Measurements from ENCODE around the gene KLRF1.

Gene KLRF1, protein sequence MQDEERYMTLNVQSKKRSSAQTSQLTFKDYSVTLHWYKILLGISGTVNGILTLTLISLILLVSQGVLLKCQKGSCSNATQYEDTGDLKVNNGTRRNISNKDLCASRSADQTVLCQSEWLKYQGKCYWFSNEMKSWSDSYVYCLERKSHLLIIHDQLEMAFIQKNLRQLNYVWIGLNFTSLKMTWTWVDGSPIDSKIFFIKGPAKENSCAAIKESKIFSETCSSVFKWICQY

DNA sequence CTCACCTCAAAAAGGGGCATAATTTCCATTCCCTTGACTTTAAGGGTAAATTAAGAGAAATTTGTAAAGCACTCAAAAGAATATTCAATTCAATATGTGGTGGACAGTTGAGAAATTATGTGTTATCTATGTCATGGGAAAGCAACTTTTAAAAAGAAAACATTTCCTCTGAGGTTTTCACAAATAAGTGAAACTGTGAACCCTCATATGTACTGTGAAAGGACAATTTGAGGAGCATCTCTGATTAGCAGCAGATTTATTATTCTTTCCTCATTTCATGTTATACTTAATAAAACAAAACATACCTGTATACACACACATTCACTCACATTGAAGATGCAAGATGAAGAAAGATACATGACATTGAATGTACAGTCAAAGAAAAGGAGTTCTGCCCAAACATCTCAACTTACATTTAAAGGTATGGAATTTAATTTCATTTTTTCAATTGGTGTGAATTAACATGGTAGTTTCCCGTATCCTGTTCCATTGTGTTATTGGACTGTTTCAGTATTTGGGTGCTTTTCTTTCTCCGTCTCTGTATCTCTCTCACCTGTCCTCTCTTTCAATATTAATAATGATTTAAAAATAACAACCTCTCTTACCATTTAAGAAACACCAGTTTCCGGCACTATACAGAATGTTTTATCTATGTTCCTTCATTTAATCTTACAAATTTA is at the start of gene KLRF1:
KLRF1 (plus strand) TSS at position 273 of the 680 bp plus-strand sequence; CDS start at position 337, 64 bp downstream.
- no peak for DNase-seq

DNA sequence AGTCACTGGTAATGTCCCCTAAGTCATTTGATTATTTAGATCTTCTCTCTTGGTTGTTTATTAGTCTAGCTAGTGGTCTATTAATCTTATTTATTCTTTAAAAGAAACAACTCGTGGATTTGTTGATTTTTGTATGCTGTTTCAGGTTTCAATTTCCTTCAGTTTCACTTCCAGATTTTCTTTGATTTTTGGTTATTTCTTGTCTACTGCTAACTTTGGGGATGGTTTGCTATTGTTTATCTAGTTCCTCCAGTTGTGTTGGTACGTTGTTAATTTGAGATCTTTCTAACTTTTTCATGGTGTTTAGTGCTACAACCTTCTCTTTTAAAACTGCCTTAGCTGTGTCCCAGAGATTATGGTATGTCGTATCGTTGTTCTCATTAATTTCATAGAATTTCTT is 48.1 kb upstream of the KLRF1 start:
- no peak for DNase-seq

DNA sequence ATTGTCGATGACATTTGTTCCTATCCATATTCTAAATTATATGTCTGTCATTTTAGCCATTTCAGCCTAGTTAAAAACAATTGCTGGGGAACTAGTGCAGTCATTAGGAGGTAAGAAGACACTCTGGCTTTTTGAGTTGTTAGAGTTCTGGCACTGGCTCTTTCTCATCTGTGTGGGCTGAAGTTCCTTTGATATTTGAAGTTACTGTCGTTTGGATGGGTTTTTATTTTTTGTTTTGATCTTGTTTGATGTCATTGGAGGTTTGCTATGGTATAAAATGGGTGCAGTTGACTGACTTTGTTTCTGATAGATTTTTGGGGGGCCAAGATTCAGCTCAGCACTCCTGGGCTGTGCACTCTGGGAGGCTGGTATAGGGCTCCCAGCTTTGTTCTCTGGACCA is 45.9 kb upstream of the KLRF1 start:
- no peak for DNase-seq

DNA sequence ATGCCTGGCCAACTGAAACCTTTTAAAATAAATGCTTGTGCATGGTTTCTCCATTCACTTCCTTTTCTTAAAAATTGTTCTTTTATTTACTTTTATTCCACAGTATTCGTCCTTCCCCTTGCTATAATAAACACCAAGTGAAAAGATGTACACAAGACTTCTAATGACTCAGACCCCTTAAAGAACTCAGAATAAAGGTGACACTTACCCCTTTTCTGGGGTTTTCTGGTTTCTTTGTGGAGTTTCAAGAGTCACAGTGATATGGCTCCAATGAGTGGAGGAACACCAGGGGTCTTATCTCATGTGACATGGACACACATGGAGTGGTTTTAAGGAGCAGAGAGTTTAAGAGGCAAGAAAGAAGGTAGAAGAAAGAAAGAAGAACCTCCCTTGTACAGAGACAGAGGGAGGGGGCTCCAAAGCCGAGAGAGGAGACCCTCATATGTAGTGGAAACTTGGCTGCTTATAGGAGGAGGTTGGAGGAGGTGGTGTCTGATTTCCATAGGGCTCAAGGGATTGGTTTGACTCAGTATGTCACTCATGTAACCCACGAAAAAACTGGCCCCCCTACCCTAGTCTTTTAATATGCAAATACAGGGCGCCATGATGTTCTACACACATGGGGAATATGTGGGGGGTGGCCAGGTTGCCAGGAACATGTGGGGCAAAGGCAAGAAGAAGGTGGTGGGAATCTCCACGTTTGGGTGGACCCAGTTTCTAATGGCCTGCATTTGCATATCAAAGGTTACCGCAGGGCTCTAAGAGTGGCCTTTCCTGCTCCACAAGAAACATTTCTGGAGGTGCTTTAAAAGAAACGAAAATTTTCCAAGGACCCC is 44.5 kb upstream of the KLRF1 start:
- no peak for DNase-seq

DNA sequence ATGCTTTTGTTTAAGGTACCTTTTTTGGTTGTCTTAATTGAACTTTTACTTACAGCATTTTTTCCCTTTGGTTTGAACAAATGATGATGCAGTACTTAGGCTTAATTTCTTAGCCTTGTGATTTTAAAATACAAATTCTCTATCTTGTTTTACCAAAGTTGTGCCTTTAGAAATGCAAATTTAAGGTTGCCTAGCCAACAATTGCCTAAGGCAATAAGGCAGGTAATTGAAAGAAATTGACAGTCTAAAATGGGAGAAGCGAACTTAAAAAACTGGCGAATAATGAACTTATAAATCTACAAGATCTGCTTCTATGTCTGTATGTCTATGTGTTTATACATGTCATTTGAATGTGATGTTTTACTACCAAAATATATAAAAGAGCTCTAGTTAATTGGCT is 43.0 kb upstream of the KLRF1 start:
- no peak for DNase-seq

DNA sequence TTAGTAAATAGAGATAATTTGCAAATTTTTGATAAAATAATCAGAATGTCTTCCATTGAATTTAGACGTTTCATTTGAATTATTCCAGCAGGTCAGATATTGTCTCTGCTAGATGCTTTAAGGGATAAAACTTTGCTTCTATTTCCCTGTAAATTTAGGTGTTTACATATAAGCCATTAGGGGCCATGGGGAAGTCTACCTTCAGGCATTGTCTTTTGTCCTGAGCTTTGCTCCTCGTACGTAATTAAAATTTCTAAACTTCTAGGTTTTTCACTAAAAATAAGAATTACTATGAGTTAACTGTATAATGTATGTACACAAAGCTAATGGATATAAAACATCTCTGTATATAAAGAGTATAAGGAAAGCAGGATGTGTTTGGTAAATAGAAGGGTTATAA is 42.5 kb upstream of the KLRF1 start:
- no peak for DNase-seq

DNA sequence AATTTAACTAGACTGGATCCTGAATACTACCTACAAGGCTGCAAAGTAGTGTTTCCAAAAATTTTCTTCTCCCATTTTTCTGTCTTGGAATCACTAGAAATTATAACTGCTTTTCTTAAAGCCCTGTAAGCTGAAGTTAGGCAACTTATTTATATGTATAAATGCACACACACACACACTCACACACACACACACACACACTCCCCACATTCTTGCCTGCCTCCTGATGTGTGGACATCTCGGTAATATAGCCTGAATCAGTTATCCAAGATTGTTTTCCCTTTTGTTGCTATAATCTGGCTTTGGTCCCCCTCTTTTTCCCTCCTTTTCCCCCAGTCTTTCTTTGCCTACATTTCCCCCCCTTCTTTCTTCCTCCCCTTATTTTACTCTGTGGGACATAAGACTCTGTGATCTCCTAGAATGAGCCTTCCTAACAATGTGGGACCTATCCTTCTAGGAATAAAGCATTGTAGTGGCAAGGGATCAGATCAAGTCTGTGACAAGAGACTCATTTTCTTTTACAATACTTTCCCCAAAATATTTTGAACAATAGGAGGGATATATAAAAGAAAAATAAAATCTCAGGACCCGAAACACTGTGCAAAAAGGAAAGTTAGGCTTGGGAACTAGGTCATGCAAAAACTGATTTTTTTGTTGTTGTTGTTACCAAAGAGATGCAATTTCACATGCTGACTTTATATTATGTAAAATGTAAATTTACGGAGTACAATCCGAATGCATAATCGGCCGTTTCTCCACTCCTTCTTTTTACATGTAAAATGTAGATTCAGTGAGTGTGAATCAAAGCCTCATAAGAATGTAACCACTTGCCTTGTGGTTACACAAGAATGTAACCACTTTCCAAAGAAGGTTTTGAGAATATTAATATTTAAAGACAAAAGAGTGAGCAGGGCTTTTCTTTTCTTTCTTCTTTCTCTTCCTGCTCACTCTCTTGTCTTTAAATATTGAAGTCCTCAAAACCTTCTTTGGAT is 40.3 kb upstream of the KLRF1 start:
- DNase-seq: no peak

DNA sequence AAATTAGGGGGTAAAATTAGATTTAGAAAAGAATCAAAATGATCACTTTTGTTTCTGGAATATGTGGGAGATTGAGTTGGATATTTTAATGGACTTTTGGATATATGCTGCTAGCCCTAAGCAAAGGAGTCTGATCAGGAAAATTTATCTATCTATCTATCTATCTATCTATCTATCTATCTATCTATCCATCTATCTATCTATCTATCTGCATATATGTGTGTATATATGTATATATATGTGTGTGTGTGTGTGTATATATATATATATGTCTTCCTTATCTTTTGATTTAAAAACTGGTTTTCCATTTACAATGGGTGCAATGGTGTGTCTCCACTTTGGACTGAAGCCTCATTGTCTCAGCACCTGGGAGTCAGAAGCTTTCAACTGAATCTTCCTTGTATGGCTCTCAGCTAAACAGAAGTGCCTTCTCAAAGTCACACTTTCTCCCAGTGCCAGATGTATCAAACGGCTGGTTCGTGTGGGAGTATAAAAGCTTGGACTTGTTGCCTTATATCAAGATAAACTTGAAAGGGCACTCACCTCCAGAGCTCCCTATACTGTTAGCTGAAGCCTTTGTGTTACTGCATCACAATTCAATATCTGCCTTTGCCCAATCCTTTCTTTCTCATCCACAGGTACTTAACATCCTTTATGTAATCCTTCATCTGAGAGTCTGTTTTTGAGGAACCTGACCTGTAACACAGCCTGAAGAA is 34.9 kb upstream of the KLRF1 start:
- DNase-seq: no peak

DNA sequence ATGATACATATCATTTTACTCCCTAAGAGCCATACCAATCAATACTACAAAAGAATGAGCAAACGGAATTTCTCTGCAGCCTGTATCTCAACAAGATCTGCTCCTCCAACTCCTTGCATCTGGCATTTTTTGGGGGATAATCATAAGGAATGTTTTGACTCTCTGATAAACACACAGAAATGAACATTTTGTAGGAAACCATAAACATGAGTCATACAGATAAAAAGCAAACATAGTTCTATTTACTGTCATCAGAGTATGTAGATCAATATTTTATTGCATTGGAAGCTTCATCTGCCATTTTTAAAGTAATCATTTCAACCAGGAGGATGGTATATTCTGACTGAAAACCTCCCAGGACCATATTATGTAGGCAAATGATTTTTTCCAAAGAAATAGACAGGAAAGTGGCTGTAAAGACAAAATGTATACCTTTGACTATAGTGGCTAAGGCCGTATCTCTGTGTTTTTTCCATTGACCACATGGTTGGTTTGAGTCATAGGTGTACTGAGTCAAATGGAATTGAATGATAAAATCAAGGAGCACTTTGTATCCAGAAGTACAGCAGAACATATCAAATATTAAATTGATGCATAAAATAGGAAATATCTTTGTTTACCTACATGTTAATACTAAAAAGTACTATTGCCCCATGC is 34.2 kb upstream of the KLRF1 start:
- no peak for DNase-seq

DNA sequence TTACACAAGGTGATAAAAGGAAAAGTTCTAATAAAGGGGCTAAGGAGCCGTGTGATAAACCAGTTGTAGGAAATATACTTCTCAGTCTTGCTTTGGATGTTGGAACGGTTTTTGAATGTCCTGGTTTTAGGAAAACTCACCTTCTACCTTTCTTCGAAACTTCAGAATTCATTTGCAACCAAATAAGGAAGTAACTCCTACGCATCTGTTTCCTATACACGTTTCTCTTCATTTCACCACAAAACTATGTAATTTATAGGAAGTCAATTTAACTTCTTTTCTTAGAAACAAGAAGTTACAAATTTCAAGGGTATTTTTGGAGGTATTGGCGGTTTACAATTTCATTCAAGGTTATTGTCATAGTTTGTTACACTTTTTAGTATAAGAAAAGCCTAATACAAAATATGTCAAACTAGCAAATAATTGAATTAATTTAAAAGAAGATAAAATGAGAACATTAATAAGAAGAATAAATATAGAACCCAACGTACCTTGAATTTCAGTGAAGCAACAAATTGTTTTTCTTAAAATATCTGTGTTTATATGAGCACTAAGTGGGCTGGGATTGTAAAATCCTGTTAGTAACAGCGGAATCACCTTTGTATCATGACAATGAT is 33.4 kb upstream of the KLRF1 start:
- DNase-seq: no peak

DNA sequence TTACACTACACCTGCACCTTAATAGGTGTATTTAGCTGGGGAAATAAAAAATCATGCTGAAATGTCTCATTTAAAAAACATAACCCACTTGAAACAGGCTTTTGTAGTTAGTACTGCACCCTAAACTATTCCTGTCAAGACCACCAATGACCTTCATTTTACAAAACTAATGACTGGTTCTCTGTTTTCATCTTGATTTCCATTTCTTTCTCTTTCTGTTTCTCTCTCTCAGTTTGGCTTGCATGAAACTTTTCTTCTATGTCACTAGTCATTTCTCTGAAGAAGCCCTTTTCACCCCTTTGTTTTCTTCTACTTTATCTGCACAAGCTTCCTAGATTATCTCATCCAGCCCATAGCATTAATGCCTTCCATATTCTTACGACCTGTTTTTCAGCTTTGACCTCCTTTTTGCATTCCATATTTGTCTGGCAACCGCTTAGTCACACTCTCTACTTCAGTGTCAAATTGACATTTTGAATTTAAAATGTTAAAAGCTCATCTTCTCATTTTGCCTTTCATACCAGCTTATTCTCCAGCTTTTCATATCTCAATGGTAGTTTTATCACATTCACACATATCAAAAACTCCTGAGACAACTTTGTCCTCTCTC is 32.7 kb upstream of the KLRF1 start:
- no peak for DNase-seq

DNA sequence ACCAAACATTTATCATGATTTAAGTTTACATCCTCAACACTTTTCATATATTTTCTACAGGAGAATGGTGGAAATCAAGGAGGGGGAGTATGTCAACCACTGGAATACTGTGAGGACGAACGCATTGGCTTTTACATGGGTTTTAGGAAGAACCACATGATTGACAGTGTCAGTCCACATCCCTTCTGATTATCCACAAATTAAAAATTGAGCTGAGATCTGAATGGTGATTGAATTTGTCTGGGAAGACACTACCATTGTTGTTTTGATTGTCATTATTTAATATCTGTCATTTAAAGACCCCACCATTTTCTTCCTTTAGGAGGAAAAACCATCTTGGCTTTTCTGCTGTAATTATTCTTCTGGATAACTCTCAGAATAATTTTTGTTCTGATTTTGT is 31.3 kb upstream of the KLRF1 start:
- no peak for DNase-seq

DNA sequence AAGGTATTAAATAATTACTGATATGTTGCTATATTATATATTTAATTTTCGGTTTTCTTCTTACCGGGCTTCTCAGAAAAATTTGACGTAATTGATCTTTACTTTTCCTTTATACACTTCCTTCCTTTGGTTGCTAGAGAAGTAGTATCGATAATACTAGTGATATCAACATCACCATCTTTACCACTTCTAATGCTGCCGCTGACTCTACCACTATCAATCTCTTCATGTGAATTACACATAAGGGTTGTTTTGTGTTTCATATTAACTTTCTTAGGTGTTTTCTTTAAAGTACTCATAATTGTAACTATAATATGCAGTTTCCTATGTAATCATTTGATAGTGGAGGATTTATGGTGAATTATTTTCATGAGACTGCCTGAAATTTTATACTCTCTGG is 30.9 kb upstream of the KLRF1 start:
- no peak for DNase-seq

DNA sequence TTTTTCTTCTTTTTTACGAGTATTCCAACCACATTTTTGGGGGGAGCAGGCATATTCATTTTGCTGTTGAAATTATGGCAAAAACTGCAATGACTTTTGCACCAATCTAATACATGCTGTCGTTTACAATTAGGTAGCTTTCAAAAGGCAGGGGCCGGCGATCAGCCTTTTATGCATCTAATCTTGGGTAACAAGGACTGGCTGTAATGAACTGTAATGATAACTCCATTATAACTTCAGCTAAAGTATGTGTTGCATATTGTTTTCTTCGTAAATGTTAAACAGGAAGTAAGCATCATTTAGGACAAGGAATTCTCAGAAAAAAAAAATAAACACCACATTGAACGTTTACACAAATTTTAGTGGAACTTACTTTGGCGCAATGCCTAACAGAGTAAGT is 30.3 kb upstream of the KLRF1 start:
- DNase-seq: no peak

DNA sequence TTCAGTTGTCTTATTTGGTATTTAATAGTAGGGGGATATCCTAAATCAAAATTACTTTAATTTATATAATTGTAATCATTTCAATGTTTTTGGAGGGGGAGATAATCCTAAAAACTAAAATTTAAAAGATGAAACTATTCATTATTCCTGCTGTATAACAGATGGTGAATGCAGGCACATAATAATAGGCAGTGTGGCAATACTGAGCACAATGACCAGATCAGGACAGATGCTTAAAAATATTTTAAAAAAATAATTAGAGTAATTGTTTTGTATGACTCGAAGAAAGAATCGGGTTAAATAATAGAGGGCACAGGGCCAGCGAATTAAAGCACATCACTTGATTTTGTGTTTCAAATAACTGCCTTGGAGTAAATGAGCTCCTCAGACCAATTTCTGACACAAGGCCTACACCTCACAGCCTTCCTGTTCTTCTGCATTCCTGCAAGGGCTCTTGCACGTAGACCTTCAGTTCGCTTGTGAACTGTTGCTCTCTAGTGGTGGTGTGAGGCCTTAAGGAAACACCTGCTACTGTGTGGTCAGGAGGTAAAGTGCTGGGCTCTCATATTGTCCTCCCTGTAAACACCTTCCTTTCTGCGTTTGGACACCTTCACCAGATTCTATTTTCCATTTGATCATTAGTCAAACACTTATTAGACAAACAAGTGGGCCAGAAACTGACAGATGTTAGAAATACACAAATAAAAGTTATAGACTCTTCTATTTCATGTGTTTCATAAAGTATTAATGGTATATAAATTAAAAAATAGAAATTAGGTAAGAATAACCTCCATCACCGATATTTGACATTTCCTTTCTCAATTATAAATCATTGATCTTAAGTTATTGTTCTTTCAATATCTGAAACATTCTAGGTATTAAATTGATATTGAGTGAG is 29.3 kb upstream of the KLRF1 start:
- DNase-seq: peak; percentile 53 to 67

DNA sequence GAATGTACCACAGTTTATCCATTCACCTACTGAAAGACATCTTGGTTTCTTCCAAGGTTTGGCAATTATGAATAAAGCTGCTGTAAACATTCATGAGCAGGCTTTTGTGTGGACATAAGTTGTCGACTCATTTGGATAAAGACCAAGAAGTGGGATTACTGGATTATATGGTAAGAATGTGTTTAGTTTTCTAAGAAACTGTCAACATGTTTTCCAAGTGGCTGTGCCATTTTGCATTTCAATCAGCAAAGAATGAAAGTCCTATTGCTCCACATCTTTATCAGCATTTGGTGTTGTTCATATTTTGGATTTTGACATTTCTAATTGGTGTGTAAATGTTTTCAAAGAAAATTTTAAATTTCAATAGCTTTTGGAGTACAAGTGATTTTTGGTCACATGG is 27.3 kb upstream of the KLRF1 start:
- no peak for DNase-seq

DNA sequence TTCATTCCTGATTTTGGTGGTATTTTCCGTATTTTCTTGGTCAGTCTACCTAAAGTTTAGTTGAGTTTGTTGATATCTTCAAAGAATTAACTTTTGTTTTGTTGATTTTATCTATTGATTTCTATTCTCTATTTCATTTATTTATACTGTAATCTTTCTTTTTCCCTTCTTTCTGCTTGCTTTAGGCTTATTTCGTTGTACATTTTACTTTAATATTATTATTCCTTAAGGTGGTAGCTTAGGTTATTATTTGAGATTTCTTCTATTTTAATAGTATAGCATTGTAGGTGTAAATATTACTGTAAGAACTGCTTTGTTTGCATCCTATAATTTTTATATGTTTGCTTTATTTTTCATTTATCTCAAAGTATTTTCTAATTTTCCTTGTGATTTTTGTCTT is 21.4 kb upstream of the KLRF1 start:
- no peak for DNase-seq

DNA sequence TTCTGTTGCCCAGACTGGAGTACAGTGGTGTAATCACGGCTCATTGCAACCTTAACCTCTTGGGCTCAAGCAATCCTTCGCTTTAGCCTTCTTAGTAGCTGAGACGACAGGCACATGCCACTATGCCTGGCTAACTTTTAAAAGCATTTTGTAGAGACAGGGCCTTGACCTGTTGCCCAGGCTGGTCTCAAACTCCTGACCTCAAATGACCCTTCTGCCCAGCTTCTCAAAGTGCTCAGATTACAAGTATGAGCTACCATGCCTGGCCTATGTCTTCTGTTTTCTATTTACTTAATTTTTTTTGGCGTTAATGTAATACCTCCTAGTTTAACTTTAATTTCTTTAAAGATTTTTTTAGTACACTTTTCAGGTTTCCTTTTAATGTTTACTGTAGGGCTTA is 20.6 kb upstream of the KLRF1 start:
- DNase-seq: no peak

DNA sequence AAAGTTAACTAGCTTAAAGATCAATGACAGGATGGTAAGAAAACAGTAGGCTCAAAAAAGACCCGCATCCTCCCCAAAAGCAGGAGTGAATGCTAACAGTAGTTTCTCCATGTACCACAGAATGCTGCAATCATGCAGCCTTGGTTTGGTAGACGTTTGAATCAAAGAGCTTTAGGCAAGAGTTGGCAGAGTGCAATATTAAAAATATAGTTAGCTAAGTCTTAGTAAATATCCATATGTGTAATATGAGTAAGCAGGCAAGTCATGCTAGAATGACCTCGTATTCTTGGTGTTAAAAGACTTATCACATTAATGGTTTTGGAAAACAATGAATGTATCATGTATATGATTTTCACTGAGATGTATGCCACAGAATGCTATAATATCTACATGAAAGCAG is 18.8 kb upstream of the KLRF1 start:
- DNase-seq: no peak

DNA sequence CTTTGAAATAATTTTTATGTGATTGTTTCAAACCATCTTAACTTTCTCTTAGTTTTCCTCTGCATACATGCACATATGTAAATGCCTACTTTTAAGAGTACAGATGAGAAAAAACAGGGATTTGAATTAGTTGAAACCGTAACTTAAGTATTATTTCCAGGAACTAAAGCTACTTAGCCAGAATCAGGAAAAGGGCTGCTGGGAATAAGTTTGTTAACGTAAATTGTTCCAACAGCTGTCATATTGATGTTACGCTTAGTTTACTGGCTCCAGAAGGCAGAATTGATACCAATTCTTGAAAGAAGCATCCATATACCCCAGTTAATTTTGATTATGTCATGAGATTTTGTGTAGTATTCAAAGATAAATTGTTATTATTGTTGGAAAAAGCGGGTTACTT is 17.9 kb upstream of the KLRF1 start:
- DNase-seq: no peak

All from stimulated activated CD4-positive, alpha-beta T cell treated with anti-CD3 and anti-CD28 coated beads, Interleukin-2, amount 100 ng/mL, for 24 hours (primary cell).